Peyer's patch (tissue), 4 donors: Measurements from ENCODE around the gene LGMN.

Source experiments
- CTCF ChIP-seq, 6 experiments: fragments of 450-650 bp in 4 of 6; fragments of 200-600 bp in 2 of 6; sonication (generic) in 1 of 6; IDR thresholded peaks; one replicate each; pipeline ENCODE4 v1.5.1; 2017 to 2019; ENCODE audit warnings: antibody characterized with exemption in 6 of 6, mild to moderate bottlenecking in 3 of 6, moderate library complexity in 1 of 6
- POLR2A ChIP-seq, 2 donors: fragments of 450-650 bp; IDR thresholded peaks; one replicate each; pipeline ENCODE4 v1.5.1; 2017; ENCODE audit warnings: antibody characterized with exemption in 2 of 2, mild to moderate bottlenecking in 2 of 2, moderate library complexity in 2 of 2

- TF ChIP-seq CTCF (IDR thresholded peaks at IDR 0.05) = peak; percentile 32 to 91 (median 80)
- no peak for TF ChIP-seq POLR2A (IDR thresholded peaks at IDR 0.05)
Measured at GRCh38 chr14:92783813-92784431, 35.5 kb upstream of the LGMN start.
